ENCODE measurements around the gene MYO7B.

MYO7B gene

GRCh38 chr2:127551221-127551930 lies 15.9 kb downstream of the MYO7B start:
- no peak overlapping the region for H3K9ac ChIP-seq (ENCODE audit: low read length)
- TF ChIP-seq CTCF (IDR thresholded peaks at IDR 0.05; ENCODE audit: low read length) (no peak), EZH2 (optimal IDR thresholded peaks at IDR 0.05; ENCODE audit: low read depth, low read length) (no peak), EZH2phosphoT487 (IDR thresholded peaks at IDR 0.05; ENCODE audit: low read length) (no peak)
- H2AFZ ChIP-seq (ENCODE audit: low read length), result no peak overlapping the region

GRCh38 chr2:127552336-127552735 lies 16.9 kb downstream of the MYO7B start:
- Histone ChIP-seq H3F3A (ENCODE audit: insufficient read depth, low read length) (no peaks in the 10 kb centered on the region), H3K36me3 (replicated peaks; ENCODE audit: insufficient read depth, low read length) (no peaks in the 10 kb centered on the region), H3K9ac (ENCODE audit: low read length) (no peak overlapping the region), H3K9me3 (replicated peaks; ENCODE audit: insufficient read depth, low read length) (no peaks in the 10 kb centered on the region), H4K20me1 (ENCODE audit: insufficient read depth, low read length) (no peaks in the 10 kb centered on the region), H3K79me2 (ENCODE audit: low read length) (no peaks in the 10 kb centered on the region), H3K4me3 (ENCODE audit: low read length) (no peak overlapping the region), H3K4me1 (ENCODE audit: low read length) (no peaks in the 10 kb centered on the region), H3K27ac (ENCODE audit: low read length) (no peak overlapping the region), H3K9me2 (replicated peaks; ENCODE audit: insufficient read depth, low read length) (no peaks in the 10 kb centered on the region), H2AFZ (ENCODE audit: low read length) (no peak overlapping the region), H3K27me3 (replicated peaks; ENCODE audit: insufficient read depth, low read length) (peaks cover 5% of the 10 kb centered on the region), H3K4me2 (ENCODE audit: low read depth, low read length) (no peak overlapping the region)
- TF ChIP-seq CTCF (IDR thresholded peaks at IDR 0.05; ENCODE audit: low read length), result no peak
- no peak for DNase-seq

More at GRCh38 chr2:127551221-127551930, 15.9 kb downstream of the MYO7B start:
- DNase-seq, result no peak
- Histone ChIP-seq H3K4me3 (ENCODE audit: low read length) (no peak overlapping the region), H3K4me2 (ENCODE audit: low read depth, low read length) (no peak overlapping the region), H3K9me3 (replicated peaks; ENCODE audit: insufficient read depth, low read length) (no peaks in the 10 kb centered on the region), H4K20me1 (ENCODE audit: insufficient read depth, low read length) (no peaks in the 10 kb centered on the region), H3K36me3 (replicated peaks; ENCODE audit: insufficient read depth, low read length) (no peaks in the 10 kb centered on the region), H3K27me3 (replicated peaks; ENCODE audit: insufficient read depth, low read length) (no peaks in the 10 kb centered on the region; the same call in 1 of the 2 replicates), H3K27ac (ENCODE audit: low read length) (no peak overlapping the region), H3K4me1 (ENCODE audit: low read length) (no peaks in the 10 kb centered on the region), H3F3A (ENCODE audit: insufficient read depth, low read length) (no peaks in the 10 kb centered on the region), H3K9me2 (replicated peaks; ENCODE audit: insufficient read depth, low read length) (no peaks in the 10 kb centered on the region), H3K79me2 (ENCODE audit: low read length) (no peaks in the 10 kb centered on the region)

- TF ChIP-seq EZH2 (optimal IDR thresholded peaks at IDR 0.05; ENCODE audit: low read depth, low read length) (no peak), CTCF (IDR thresholded peaks at IDR 0.05; ENCODE audit: low read length) (no peak)
- Histone ChIP-seq H3K9me3 (replicated peaks; ENCODE audit: insufficient read depth, low read length) (no peaks in the 10 kb centered on the region), H4K20me1 (ENCODE audit: insufficient read depth, low read length) (no peaks in the 10 kb centered on the region), H3K4me1 (ENCODE audit: low read length) (no peaks in the 10 kb centered on the region), H3K9me2 (replicated peaks; ENCODE audit: insufficient read depth, low read length) (no peaks in the 10 kb centered on the region), H3K9ac (ENCODE audit: low read length) (no peak overlapping the region), H3F3A (ENCODE audit: insufficient read depth, low read length) (no peaks in the 10 kb centered on the region), H3K79me2 (ENCODE audit: low read length) (no peaks in the 10 kb centered on the region), H3K27me3 (replicated peaks; ENCODE audit: insufficient read depth, low read length) (peaks cover 5% of the 10 kb centered on the region), H3K36me3 (replicated peaks; ENCODE audit: insufficient read depth, low read length) (no peaks in the 10 kb centered on the region), H2AFZ (ENCODE audit: low read length) (no peak overlapping the region), H3K4me2 (ENCODE audit: low read depth, low read length) (no peak overlapping the region), H3K27ac (ENCODE audit: low read length) (no peak overlapping the region), H3K4me3 (ENCODE audit: low read length) (no peak overlapping the region)
- DNase-seq, result no peak
Observed at GRCh38 chr2:127552846-127553245, 17.4 kb downstream of the MYO7B start.
